ENCODE data around the gene KCNQ1OT1. TPM values are rescaled to one million over a fixed set of nuclear protein-coding genes. Genes with fewer than 3 reads are reported as not detected.

The KCNQ1OT1 gene
- polyA plus RNA-seq, 1 of the 3 experiments (the other 2 are of a cell fraction), result 0.03 TPM

DNA sequence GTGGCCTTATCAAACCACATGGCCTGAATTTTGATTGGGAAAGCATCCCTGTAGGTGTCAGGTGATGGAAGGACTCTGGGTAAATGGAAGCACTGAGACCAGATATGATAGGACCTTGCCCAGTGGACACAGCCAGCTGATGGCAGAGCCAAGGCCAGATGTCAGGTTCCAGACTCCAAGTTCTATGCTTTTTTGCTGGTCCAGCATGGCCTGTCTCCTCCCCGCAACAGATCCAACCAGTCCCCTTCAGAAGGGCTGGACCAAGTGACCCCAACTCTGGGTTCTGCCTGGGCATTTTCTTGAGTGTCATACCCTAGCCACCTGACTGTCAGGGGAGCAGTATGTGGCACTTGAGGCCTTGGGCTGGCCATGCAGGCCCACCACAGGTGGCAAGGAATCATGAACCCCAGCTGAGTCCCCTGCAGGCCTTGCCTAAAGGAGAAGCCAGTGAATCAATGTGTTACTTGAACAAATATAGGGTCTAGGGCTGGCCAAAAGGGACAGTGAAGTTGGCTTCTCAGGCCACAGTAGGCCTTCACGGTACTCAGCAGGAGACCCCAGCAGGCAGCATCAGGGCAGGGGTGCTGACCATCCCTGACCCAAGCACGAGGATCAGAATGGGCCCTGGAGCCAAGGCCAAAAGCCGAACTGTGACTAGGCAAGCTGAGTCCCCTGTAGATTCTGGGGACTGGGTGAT, 27.1 kb downstream of the KCNQ1OT1 start:
- no peak for TF ChIP-seq GATA2 (CRISPR knock-in tag; IDR thresholded peaks at IDR 0.05)
- no peak for TF ChIP-seq RCOR1 (IDR thresholded peaks at IDR 0.05; ENCODE audit: low read length)
- TF ChIP-seq CHD2 (IDR thresholded peaks at IDR 0.05; ENCODE audit: low read length, partially characterized antibody), result no peak
- no peak for TF ChIP-seq YY1 (IDR thresholded peaks at IDR 0.05; ENCODE audit: low read depth)
- TF ChIP-seq SIN3A (IDR thresholded peaks at IDR 0.05; ENCODE audit: borderline replicate concordance, low read depth, low read length), result no peak
- TF ChIP-seq, protein P1, sequence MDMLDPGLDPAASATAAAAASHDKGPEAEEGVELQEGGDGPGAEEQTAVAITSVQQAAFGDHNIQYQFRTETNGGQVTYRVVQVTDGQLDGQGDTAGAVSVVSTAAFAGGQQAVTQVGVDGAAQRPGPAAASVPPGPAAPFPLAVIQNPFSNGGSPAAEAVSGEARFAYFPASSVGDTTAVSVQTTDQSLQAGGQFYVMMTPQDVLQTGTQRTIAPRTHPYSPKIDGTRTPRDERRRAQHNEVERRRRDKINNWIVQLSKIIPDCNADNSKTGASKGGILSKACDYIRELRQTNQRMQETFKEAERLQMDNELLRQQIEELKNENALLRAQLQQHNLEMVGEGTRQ (IDR thresholded peaks at IDR 0.05; ENCODE audit: borderline replicate concordance, low read depth, low read length), result no peak
- no peak for TF ChIP-seq POLR2AphosphoS5 (IDR thresholded peaks at IDR 0.05; ENCODE audit: low read depth, low read length)
- no peak for TF ChIP-seq RAD21 (IDR thresholded peaks at IDR 0.05; ENCODE audit: low read length)
- TF ChIP-seq, protein P2, sequence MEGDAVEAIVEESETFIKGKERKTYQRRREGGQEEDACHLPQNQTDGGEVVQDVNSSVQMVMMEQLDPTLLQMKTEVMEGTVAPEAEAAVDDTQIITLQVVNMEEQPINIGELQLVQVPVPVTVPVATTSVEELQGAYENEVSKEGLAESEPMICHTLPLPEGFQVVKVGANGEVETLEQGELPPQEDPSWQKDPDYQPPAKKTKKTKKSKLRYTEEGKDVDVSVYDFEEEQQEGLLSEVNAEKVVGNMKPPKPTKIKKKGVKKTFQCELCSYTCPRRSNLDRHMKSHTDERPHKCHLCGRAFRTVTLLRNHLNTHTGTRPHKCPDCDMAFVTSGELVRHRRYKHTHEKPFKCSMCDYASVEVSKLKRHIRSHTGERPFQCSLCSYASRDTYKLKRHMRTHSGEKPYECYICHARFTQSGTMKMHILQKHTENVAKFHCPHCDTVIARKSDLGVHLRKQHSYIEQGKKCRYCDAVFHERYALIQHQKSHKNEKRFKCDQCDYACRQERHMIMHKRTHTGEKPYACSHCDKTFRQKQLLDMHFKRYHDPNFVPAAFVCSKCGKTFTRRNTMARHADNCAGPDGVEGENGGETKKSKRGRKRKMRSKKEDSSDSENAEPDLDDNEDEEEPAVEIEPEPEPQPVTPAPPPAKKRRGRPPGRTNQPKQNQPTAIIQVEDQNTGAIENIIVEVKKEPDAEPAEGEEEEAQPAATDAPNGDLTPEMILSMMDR (IDR thresholded peaks at IDR 0.05), result no peak
- no peak for TF ChIP-seq TAF1 (IDR thresholded peaks at IDR 0.05; ENCODE audit: borderline replicate concordance, low read depth, low read length)
- no peak for TF ChIP-seq SMC3 (IDR thresholded peaks at IDR 0.05; ENCODE audit: low read depth, low read length)
- TF ChIP-seq, protein P3, sequence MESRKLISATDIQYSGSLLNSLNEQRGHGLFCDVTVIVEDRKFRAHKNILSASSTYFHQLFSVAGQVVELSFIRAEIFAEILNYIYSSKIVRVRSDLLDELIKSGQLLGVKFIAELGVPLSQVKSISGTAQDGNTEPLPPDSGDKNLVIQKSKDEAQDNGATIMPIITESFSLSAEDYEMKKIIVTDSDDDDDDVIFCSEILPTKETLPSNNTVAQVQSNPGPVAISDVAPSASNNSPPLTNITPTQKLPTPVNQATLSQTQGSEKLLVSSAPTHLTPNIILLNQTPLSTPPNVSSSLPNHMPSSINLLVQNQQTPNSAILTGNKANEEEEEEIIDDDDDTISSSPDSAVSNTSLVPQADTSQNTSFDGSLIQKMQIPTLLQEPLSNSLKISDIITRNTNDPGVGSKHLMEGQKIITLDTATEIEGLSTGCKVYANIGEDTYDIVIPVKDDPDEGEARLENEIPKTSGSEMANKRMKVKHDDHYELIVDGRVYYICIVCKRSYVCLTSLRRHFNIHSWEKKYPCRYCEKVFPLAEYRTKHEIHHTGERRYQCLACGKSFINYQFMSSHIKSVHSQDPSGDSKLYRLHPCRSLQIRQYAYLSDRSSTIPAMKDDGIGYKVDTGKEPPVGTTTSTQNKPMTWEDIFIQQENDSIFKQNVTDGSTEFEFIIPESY (IDR thresholded peaks at IDR 0.05; ENCODE audit: borderline replicate concordance, low read depth), result no peak
- no peak for TF ChIP-seq ELF1 (IDR thresholded peaks at IDR 0.05)
- no peak for TF ChIP-seq EZH2phosphoT487 (IDR thresholded peaks at IDR 0.05; ENCODE audit: borderline replicate concordance, low read depth)
- no peak for TF ChIP-seq MEF2A (IDR thresholded peaks at IDR 0.05; ENCODE audit: borderline replicate concordance, low read depth)
- Histone ChIP-seq H3K4me1 (ENCODE audit: control insufficient read depth in 1 of 2, insufficient read depth in 2 of 2, low read depth in 1 of 2, low read length in 1 of 2) (peaks cover 0 to 66% of the 10 kb centered on the region in 2 experiments; a peak in 2 of 4 replicates), H3K4me2 (no peak overlapping the region), H3K27me3 (ENCODE audit: insufficient read depth) (no peaks in the 10 kb centered on the region), H3K79me2 (ENCODE audit: insufficient read depth) (peaks cover 8% of the 10 kb centered on the region; the same call in 1 of the 2 replicates), H3K9me2 (no peaks in the 10 kb centered on the region), H4K20me1 (ENCODE audit: insufficient read depth) (no peaks in the 10 kb centered on the region), H2AFZ (ENCODE audit: low read depth) (no peak overlapping the region), H3K4me3 (ENCODE audit: low read depth in 2 of 2, low read length in 1 of 2) (no peak overlapping the region), H3K36me3 (replicated peaks in 1 of 2; ENCODE audit: control insufficient read depth in 1 of 2, insufficient read depth in 2 of 2, low read length in 1 of 2) (no peaks in the 10 kb centered on the region), H3K9me3 (no peaks in the 10 kb centered on the region), H3F3A (replicated peaks; ENCODE audit: insufficient read depth) (no peaks in the 10 kb centered on the region), H3K27ac (ENCODE audit: low read depth in 2 of 2, low read length in 1 of 2) (no peak overlapping the region; a peak in 1 of 4 replicates), H3K9ac (no peak overlapping the region)
- ChIA-PET CTCF (interaction anchor here (0.8 to 9.2 kb wide), 6 partner anchors 22 to 219 kb away, joined by 3 to 64 read pairs (median 4); no protein-coding TSS in a partner anchor), POLR2A (interaction anchor here (2.2 kb wide), 1 partner anchor 213 kb away, joined by 9 read pairs; the partner anchor contains the start of gene CDKN1C)
- 37% methylated on average over 2 of the region's 4 CpGs for WGBS (ENCODE audit: low lambda C conversion rate)
- DNase-seq, result no peak

Data from SK-N-SH (cell line).